GM12878 (cell line): ENCODE results near the gene EEPD1.

Experiments
- CTCF ChIP-seq, 3 experiments: IDR thresholded peaks in 2 of 3; conservative IDR thresholded peaks in 1 of 3; 2 replicates each; pipeline ENCODE4 v1.5.1; 2011; ENCODE audit warnings: low read depth in 3 of 3, low read length in 3 of 3, mild to moderate bottlenecking in 3 of 3, control low read depth in 2 of 3, moderate library complexity in 2 of 3, inconsistent platforms in 1 of 3, mixed read lengths in 1 of 3; ENCODE audit not compliant: control insufficient read depth in 2 of 3, insufficient read depth in 1 of 3; ENCODE audit errors: extremely low read depth in 1 of 3
- EGR1 ChIP-seq, 2 experiments: IDR thresholded peaks; 1 replicate in 1 of 2; 2 replicates in 1 of 2; pipeline ENCODE4 v1.6.1; 2011 to 2012; ENCODE audit warnings: low read depth in 2 of 2, low read length in 2 of 2, borderline replicate concordance in 1 of 2, mild to moderate bottlenecking in 1 of 2, moderate library complexity in 1 of 2
- EP300 ChIP-seq, 2 experiments: fragments of 150-350 bp in 1 of 2; IDR thresholded peaks; 2 replicates each; pipeline ENCODE4 v1.6.1; 2011 to 2012; ENCODE audit warnings: low read depth in 2 of 2, low read length in 2 of 2, borderline replicate concordance in 1 of 2, improper control_type of control experiment in 1 of 2, inconsistent platforms in 1 of 2; ENCODE audit not compliant: control insufficient read depth in 1 of 2
- HCFC1 ChIP-seq: fragments of 150-350 bp; IDR thresholded peaks from 2 replicates; pipeline ENCODE4 v1.6.1; 2014; ENCODE audit warnings: low read length
- KDM1A ChIP-seq: fragments of 200-600 bp; sonication (generic); IDR thresholded peaks from 2 replicates; pipeline ENCODE4 v1.6.1; 2016; ENCODE audit warnings: borderline replicate concordance
- NR2C2 ChIP-seq: IDR thresholded peaks from 2 replicates; pipeline ENCODE4 v1.6.1; 2011; ENCODE audit warnings: borderline replicate concordance, low read depth; ENCODE audit not compliant: control insufficient read depth, insufficient read length
- POLR2AphosphoS2 ChIP-seq: IDR thresholded peaks from 2 replicates; pipeline ENCODE4 v1.6.1; 2011; ENCODE audit warnings: low read depth, mild to moderate bottlenecking, low read length, improper control_type of control experiment, moderate library complexity
- PRDM15 ChIP-seq: fragments of 450-650 bp; formaldehyde crosslinking; IDR thresholded peaks from 2 replicates; pipeline ENCODE4 v1.4.0; 2020; ENCODE audit warnings: mild to moderate bottlenecking, moderate library complexity
- SIX5 ChIP-seq: IDR thresholded peaks from 2 replicates; pipeline ENCODE4 v1.6.1; 2011; ENCODE audit warnings: mild to moderate bottlenecking, low read depth, low read length, moderate library complexity; ENCODE audit not compliant: severe bottlenecking
- TCF7 ChIP-seq: IDR thresholded peaks from 2 replicates; pipeline ENCODE4 v1.6.1; 2014; ENCODE audit warnings: antibody characterized with exemption, borderline replicate concordance
- ZNF24 ChIP-seq: fragments of 450-650 bp; IDR thresholded peaks from 2 replicates; pipeline ENCODE4 v1.6.1; 2017; ENCODE audit warnings: antibody characterized with exemption, mild to moderate bottlenecking
- TF ChIP-seq, protein P1 (sequence below): IDR thresholded peaks from 2 replicates; pipeline ENCODE4 v1.6.1; 2012; ENCODE audit warnings: low read depth, low read length, improper control_type of control experiment
- TF ChIP-seq, protein P2 (sequence below): fragments of 450-650 bp; conservative IDR thresholded peaks from 2 replicates; pipeline ENCODE4 v1.6.1; 2017; ENCODE audit warnings: mild to moderate bottlenecking, moderate library complexity
- TF ChIP-seq, protein P3 (sequence below): IDR thresholded peaks from 2 replicates; pipeline ENCODE4 v1.6.1; 2011; ENCODE audit warnings: borderline replicate concordance, low read depth, mild to moderate bottlenecking, moderate library complexity, low read length; ENCODE audit not compliant: insufficient read depth, poor library complexity, severe bottlenecking

DNA sequence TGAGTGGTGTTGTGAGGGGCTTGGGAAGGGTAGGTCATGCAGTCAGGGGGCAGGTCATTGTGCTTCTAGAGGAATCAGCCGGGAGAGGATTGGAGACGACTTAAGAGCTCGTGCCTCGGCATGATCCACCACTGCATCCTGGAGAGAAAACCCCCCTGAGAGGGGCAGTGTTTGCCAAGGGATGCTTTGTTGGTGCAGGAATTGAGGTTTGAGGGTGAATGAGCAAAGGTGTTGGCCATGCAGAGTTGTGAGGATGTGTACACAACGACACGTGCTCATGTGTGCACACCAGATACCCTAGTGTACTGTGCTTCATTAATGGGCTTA, 151.0 kb downstream of the EEPD1 start:
- TF ChIP-seq, protein P1, sequence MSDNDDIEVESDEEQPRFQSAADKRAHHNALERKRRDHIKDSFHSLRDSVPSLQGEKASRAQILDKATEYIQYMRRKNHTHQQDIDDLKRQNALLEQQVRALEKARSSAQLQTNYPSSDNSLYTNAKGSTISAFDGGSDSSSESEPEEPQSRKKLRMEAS, result no peak
- TF ChIP-seq, protein P2, sequence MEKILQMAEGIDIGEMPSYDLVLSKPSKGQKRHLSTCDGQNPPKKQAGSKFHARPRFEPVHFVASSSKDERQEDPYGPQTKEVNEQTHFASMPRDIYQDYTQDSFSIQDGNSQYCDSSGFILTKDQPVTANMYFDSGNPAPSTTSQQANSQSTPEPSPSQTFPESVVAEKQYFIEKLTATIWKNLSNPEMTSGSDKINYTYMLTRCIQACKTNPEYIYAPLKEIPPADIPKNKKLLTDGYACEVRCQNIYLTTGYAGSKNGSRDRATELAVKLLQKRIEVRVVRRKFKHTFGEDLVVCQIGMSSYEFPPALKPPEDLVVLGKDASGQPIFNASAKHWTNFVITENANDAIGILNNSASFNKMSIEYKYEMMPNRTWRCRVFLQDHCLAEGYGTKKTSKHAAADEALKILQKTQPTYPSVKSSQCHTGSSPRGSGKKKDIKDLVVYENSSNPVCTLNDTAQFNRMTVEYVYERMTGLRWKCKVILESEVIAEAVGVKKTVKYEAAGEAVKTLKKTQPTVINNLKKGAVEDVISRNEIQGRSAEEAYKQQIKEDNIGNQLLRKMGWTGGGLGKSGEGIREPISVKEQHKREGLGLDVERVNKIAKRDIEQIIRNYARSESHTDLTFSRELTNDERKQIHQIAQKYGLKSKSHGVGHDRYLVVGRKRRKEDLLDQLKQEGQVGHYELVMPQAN, result no peak
- no peak for TF ChIP-seq EP300 (IDR thresholded peaks at IDR 0.05; ENCODE audit: borderline replicate concordance in 1 of 2, control insufficient read depth in 1 of 2, low read depth in 2 of 2, low read length in 2 of 2)
- no peak for TF ChIP-seq KDM1A
- TF ChIP-seq SIX5, result no peak
- no peak for TF ChIP-seq POLR2AphosphoS2
- TF ChIP-seq TCF7, result no peak
- TF ChIP-seq CTCF (IDR thresholded peaks at IDR 0.05 in 2 of 3, conservative IDR thresholded peaks at IDR 0.05 in 1 of 3; ENCODE audit: control insufficient read depth in 2 of 3, extremely low read depth in 1 of 3, insufficient read depth in 1 of 3, low read depth in 3 of 3, low read length in 3 of 3), result no peak
- TF ChIP-seq, protein P3, sequence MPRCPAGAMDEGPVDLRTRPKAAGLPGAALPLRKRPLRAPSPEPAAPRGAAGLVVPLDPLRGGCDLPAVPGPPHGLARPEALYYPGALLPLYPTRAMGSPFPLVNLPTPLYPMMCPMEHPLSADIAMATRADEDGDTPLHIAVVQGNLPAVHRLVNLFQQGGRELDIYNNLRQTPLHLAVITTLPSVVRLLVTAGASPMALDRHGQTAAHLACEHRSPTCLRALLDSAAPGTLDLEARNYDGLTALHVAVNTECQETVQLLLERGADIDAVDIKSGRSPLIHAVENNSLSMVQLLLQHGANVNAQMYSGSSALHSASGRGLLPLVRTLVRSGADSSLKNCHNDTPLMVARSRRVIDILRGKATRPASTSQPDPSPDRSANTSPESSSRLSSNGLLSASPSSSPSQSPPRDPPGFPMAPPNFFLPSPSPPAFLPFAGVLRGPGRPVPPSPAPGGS, result no peak
- no peak for TF ChIP-seq EGR1 (IDR thresholded peaks at IDR 0.05; ENCODE audit: borderline replicate concordance in 1 of 2, low read depth in 2 of 2, low read length in 2 of 2)
- no peak for TF ChIP-seq HCFC1
- no peak for TF ChIP-seq ZNF24
- no peak for TF ChIP-seq PRDM15 (CRISPR knock-in tag)
- no peak for TF ChIP-seq NR2C2
